Measurements from ENCODE around the gene RNF225.

The RNF225 gene

GRCh38 chr19:58351558-58351878, 43.9 kb upstream of the RNF225 start:
- TF ChIP-seq CTCF (IDR thresholded peaks at IDR 0.05; ENCODE audit: borderline replicate concordance, control extremely low read depth, extremely low read depth, insufficient read depth, missing control alignments) = no peak
- no peak for DNase-seq (ENCODE audit: low spot score)
- in situ Hi-C loops (cut with MboI; ENCODE audit: low sequenced_read_pairs, unreplicated experiment) = no loop called here

- TF ChIP-seq CTCF (IDR thresholded peaks at IDR 0.05; ENCODE audit: borderline replicate concordance, control extremely low read depth, extremely low read depth, insufficient read depth, missing control alignments) = no peak
- DNase-seq (ENCODE audit: low spot score) = no peak
- in situ Hi-C loops (cut with MboI; ENCODE audit: low sequenced_read_pairs, unreplicated experiment) = no loop called here
Observed at GRCh38 chr19:58351990-58352755, 43.3 kb upstream of the RNF225 start.

GRCh38 chr19:58352760-58353671, 42.4 kb upstream of the RNF225 start, which contains the start of gene A1BG:
Gene A1BG (minus strand): TSS chr19:58353492. CDS start chr19:58353437, 55 bp downstream.
- DNase-seq (ENCODE audit: low spot score) = no peak
- no peak for TF ChIP-seq CTCF (IDR thresholded peaks at IDR 0.05; ENCODE audit: borderline replicate concordance, control extremely low read depth, extremely low read depth, insufficient read depth, missing control alignments)
- in situ Hi-C loops (cut with MboI; ENCODE audit: low sequenced_read_pairs, unreplicated experiment) = no loop called here

- no peak for TF ChIP-seq CTCF (IDR thresholded peaks at IDR 0.05; ENCODE audit: borderline replicate concordance, control extremely low read depth, extremely low read depth, insufficient read depth, missing control alignments)
- in situ Hi-C loops (cut with MboI; ENCODE audit: low sequenced_read_pairs, unreplicated experiment) = no loop called here
- no peak for DNase-seq (ENCODE audit: low spot score)
Observed at GRCh38 chr19:58353717-58354477, 41.6 kb upstream of the RNF225 start.

- DNase-seq (ENCODE audit: low spot score) = no peak
- no peak for TF ChIP-seq CTCF (IDR thresholded peaks at IDR 0.05; ENCODE audit: borderline replicate concordance, control extremely low read depth, extremely low read depth, insufficient read depth, missing control alignments)
- in situ Hi-C loops (cut with MboI; ENCODE audit: low sequenced_read_pairs, unreplicated experiment) = no loop called here
Observed at GRCh38 chr19:58354478-58355030, 40.9 kb upstream of the RNF225 start.
